WERI-Rb-1 (cell line): ENCODE results near the gene MMAB.

Source experiments
- DNase-seq: peaks from one replicate; pipeline ENCODE4 v3.0.0-alpha.2; 2020
- H3K27ac ChIP-seq: fragments of 250-450 bp; sonication (Bioruptor Pico); 2 replicates; pipeline ENCODE4 v1.5.1; 2020; ENCODE audit warnings: mild to moderate bottlenecking, moderate library complexity
- H3K27me3 ChIP-seq: fragments of 250-450 bp; sonication (Bioruptor Pico); 2 replicates; pipeline ENCODE4 v1.5.1; 2021; ENCODE audit warnings: mild to moderate bottlenecking, low read depth, moderate library complexity; ENCODE audit not compliant: insufficient read depth, severe bottlenecking
- H3K36me3 ChIP-seq: fragments of 250-450 bp; sonication (Bioruptor Pico); 2 replicates; pipeline ENCODE4 v1.5.1; 2020; ENCODE audit warnings: mild to moderate bottlenecking, moderate library complexity
- H3K4me3 ChIP-seq: 2 replicates; pipeline ENCODE4 v1.5.1; 2011; ENCODE audit warnings: low read depth, mild to moderate bottlenecking, control low read depth, low read length
- H3K9me3 ChIP-seq: fragments of 250-450 bp; sonication (Bioruptor Pico); 2 replicates; pipeline ENCODE4 v1.5.1; 2021; ENCODE audit warnings: mild to moderate bottlenecking, moderate library complexity; ENCODE audit not compliant: severe bottlenecking
- CTCF ChIP-seq: IDR thresholded peaks from 2 replicates; pipeline ENCODE4 v1.5.1; 2011; ENCODE audit warnings: low read depth, mild to moderate bottlenecking, control low read depth, inconsistent platforms, low read length

The MMAB gene

GRCh38 chr12:109552971-109553370, 20.3 kb downstream of the MMAB start:
- Histone ChIP-seq H3K4me3 (no peak overlapping the region), H3K9me3 (no peaks in the 10 kb centered on the region), H3K36me3 (peaks cover 15% of the 10 kb centered on the region; the same call in 1 of the 2 replicates), H3K27ac (no peak overlapping the region), H3K27me3 (no peaks in the 10 kb centered on the region)
- DNase-seq, result no peak
- no peak for TF ChIP-seq CTCF

GRCh38 chr12:109551108-109551507, 22.2 kb downstream of the MMAB start:
- no peak for DNase-seq
- TF ChIP-seq CTCF, result no peak
- Histone ChIP-seq H3K36me3 (0 out of 2 replicates have a peak, but pooled peaks cover 4% of the 10 kb centered on the region), H3K4me3 (no peak overlapping the region), H3K9me3 (no peaks in the 10 kb centered on the region), H3K27ac (no peak overlapping the region), H3K27me3 (no peaks in the 10 kb centered on the region)

GRCh38 chr12:109550281-109550680, 23.0 kb downstream of the MMAB start:
- DNase-seq, result no peak
- Histone ChIP-seq H3K27ac (peak overlapping the region; percentile 45), H3K27me3 (no peaks in the 10 kb centered on the region), H3K36me3 (no peaks in the 10 kb centered on the region), H3K4me3 (no peak overlapping the region), H3K9me3 (no peaks in the 10 kb centered on the region)
- no peak for TF ChIP-seq CTCF

GRCh38 chr12:109549613-109550270, 23.6 kb downstream of the MMAB start:
- Histone ChIP-seq H3K9me3 (no peaks in the 10 kb centered on the region), H3K27ac (peak overlapping the region; percentile 45), H3K36me3 (no peaks in the 10 kb centered on the region), H3K4me3 (no peak overlapping the region), H3K27me3 (no peaks in the 10 kb centered on the region)
- no peak for TF ChIP-seq CTCF
- peak; percentile 59 for DNase-seq

GRCh38 chr12:109548258-109548657, 25.0 kb downstream of the MMAB start:
- no peak for TF ChIP-seq CTCF
- H3K36me3 ChIP-seq, result no peaks in the 10 kb centered on the region
- H3K9me3 ChIP-seq, result no peaks in the 10 kb centered on the region
- H3K27ac ChIP-seq, result no peak overlapping the region
- no peaks in the 10 kb centered on the region for H3K27me3 ChIP-seq
- no peak overlapping the region for H3K4me3 ChIP-seq
- DNase-seq, result no peak

GRCh38 chr12:109547286-109547685, 26.0 kb downstream of the MMAB start:
- H3K9me3 ChIP-seq, result peaks cover 2% of the 10 kb centered on the region
- no peak overlapping the region for H3K27ac ChIP-seq
- TF ChIP-seq CTCF, result no peak
- H3K27me3 ChIP-seq, result no peaks in the 10 kb centered on the region
- no peak for DNase-seq
- H3K36me3 ChIP-seq, result no peaks in the 10 kb centered on the region
- H3K4me3 ChIP-seq, result no peak overlapping the region
